DOHH2 (cell line): ENCODE results near the gene BRSK2.
"Not testable (repeated sequence)": the region's sequence is repeated elsewhere in the genome, so short reads cannot be mapped to it uniquely, and the experiment has no call there.

ENCODE experiments used
- H3F3A ChIP-seq: fragments of 200-600 bp; sonication (generic), shearing (Covaris generic); 2 replicates; pipeline ENCODE4 v1.6.0; 2016; ENCODE audit warnings: antibody characterized with exemption, mild to moderate bottlenecking; ENCODE audit not compliant: control insufficient read depth, insufficient read depth
- H3K27ac ChIP-seq: fragments of 200-600 bp; sonication (generic); 2 replicates; pipeline ENCODE4 v1.5.1; 2014; ENCODE audit warnings: low read depth, mild to moderate bottlenecking, low read length, moderate library complexity
- H3K27me3 ChIP-seq: fragments of 200-600 bp; sonication (generic); 2 replicates; pipeline ENCODE4 v1.6.1; 2014; ENCODE audit warnings: mild to moderate bottlenecking, low read length, mixed read lengths; ENCODE audit not compliant: control insufficient read depth
- H3K36me3 ChIP-seq: fragments of 200-600 bp; sonication (generic); 2 replicates; pipeline ENCODE4 v1.6.1; 2014; ENCODE audit warnings: mild to moderate bottlenecking, low read length, moderate library complexity, mixed read lengths; ENCODE audit not compliant: control insufficient read depth
- H3K4me1 ChIP-seq: fragments of 200-600 bp; sonication (generic); 2 replicates; pipeline ENCODE4 v1.6.1; 2014; ENCODE audit warnings: mild to moderate bottlenecking, low read length, mixed read lengths; ENCODE audit not compliant: control insufficient read depth
- H3K4me2 ChIP-seq: fragments of 200-600 bp; sonication (generic); 2 replicates; pipeline ENCODE4 v1.6.0; 2014; ENCODE audit warnings: mild to moderate bottlenecking, low read length, moderate library complexity
- H3K4me3 ChIP-seq: fragments of 200-600 bp; sonication (generic); 2 replicates; pipeline ENCODE4 v1.5.1; 2014; ENCODE audit warnings: mild to moderate bottlenecking, low read length, mixed read lengths
- H3K79me2 ChIP-seq: fragments of 200-600 bp; sonication (generic); 2 replicates; pipeline ENCODE4 v1.6.1; 2014; ENCODE audit warnings: mild to moderate bottlenecking, low read length, mixed read lengths; ENCODE audit not compliant: control insufficient read depth
- H3K9me2 ChIP-seq: fragments of 200-600 bp; sonication (generic); replicated peaks from 2 replicates; pipeline ENCODE4 v1.6.1; 2014; ENCODE audit warnings: mild to moderate bottlenecking, low read length, mixed read lengths; ENCODE audit not compliant: control insufficient read depth
- H3K9me3 ChIP-seq: fragments of 200-600 bp; sonication (generic); 2 replicates; pipeline ENCODE4 v1.6.1; 2014; ENCODE audit warnings: antibody characterized with exemption, low read length, mixed read lengths; ENCODE audit not compliant: control insufficient read depth, insufficient read depth
- H4K20me1 ChIP-seq: fragments of 200-600 bp; sonication (generic); 2 replicates; pipeline ENCODE4 v1.6.0; 2014; ENCODE audit warnings: low read depth, mild to moderate bottlenecking, antibody characterized with exemption, low read length, moderate library complexity; ENCODE audit not compliant: control insufficient read depth, insufficient read depth
- EZH2phosphoT487 ChIP-seq: fragments of 200-600 bp; sonication (generic); IDR thresholded peaks from 2 replicates; pipeline ENCODE4 v1.6.1; 2017; ENCODE audit warnings: borderline replicate concordance, mild to moderate bottlenecking, antibody characterized with exemption, low read length, moderate library complexity, mixed read lengths
- TF ChIP-seq, protein P1 (sequence below): fragments of 200-600 bp; sonication (generic); IDR thresholded peaks from one replicate; pipeline ENCODE4 v1.5.1; 2014; ENCODE audit warnings: antibody characterized with exemption, mild to moderate bottlenecking, low read depth, low read length; ENCODE audit not compliant: poor library complexity, severe bottlenecking

Gene BRSK2

DNA sequence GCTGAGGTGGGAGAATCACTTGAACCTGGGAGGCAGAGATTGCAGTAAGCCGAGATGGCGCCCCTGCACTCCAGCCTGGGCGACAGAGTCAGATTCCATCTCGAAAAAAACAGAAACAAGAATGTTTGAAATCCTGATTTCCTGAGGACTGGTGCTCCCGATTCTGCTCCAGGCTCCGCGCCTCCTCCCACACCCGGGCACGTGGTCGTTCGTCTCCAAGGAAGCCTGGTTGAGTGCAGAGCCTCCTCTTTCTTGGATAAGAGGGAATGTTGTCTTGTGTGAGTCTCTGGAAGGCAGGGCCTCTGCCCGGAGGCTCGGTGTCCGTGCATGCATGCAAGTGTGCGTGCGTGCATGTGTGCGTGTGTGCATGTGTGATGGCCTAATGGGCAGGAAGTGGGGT, 30.1 kb downstream of the BRSK2 start:
- H3K27me3 ChIP-seq = no peaks in the 10 kb centered on the region
- H3K36me3 ChIP-seq = no peaks in the 10 kb centered on the region
- no peak for TF ChIP-seq EZH2phosphoT487
- TF ChIP-seq, protein P1, sequence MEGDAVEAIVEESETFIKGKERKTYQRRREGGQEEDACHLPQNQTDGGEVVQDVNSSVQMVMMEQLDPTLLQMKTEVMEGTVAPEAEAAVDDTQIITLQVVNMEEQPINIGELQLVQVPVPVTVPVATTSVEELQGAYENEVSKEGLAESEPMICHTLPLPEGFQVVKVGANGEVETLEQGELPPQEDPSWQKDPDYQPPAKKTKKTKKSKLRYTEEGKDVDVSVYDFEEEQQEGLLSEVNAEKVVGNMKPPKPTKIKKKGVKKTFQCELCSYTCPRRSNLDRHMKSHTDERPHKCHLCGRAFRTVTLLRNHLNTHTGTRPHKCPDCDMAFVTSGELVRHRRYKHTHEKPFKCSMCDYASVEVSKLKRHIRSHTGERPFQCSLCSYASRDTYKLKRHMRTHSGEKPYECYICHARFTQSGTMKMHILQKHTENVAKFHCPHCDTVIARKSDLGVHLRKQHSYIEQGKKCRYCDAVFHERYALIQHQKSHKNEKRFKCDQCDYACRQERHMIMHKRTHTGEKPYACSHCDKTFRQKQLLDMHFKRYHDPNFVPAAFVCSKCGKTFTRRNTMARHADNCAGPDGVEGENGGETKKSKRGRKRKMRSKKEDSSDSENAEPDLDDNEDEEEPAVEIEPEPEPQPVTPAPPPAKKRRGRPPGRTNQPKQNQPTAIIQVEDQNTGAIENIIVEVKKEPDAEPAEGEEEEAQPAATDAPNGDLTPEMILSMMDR = no peak
- H3K9me3 ChIP-seq = peaks cover 9% of the 10 kb centered on the region
- H3K9me2 ChIP-seq = no peaks in the 10 kb centered on the region
- no peak overlapping the region for H3K4me3 ChIP-seq
- no peaks in the 10 kb centered on the region for H3K79me2 ChIP-seq
- H3F3A ChIP-seq = no peaks in the 10 kb centered on the region
- H4K20me1 ChIP-seq = no peaks in the 10 kb centered on the region
- H3K4me2 ChIP-seq = no peak overlapping the region
- no peaks in the 10 kb centered on the region for H3K4me1 ChIP-seq
- H3K27ac ChIP-seq = no peak overlapping the region

DNA sequence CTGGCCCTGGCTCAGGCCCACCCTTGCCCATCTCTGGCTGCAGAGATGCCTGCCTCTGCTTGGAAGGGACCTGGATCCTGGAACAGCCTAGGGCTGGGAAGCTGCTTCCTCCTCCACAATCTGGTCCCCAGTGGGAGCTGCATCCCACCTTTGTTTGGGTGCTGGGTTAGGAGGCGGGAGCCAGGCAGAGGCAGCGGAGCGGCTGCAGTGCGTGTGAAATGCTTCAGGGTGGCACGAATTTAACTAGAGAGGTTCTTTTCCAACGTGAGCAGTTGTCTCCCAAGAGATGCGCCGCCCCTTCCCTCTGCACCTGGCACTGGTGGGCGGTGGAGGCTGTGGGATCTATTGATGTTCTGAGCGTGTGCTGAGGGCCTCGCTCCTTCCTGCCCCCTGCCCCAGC, 31.6 kb downstream of the BRSK2 start:
- peaks cover 9% of the 10 kb centered on the region for H3K9me3 ChIP-seq
- H3K9me2 ChIP-seq = no peaks in the 10 kb centered on the region
- no peaks in the 10 kb centered on the region for H3F3A ChIP-seq
- H4K20me1 ChIP-seq = no peaks in the 10 kb centered on the region
- H3K4me1 ChIP-seq = no peaks in the 10 kb centered on the region
- no peak for TF ChIP-seq EZH2phosphoT487
- TF ChIP-seq, protein P1 = no peak
- no peak overlapping the region for H3K27ac ChIP-seq
- H3K36me3 ChIP-seq = no peaks in the 10 kb centered on the region
- H3K4me3 ChIP-seq = no peak overlapping the region
- H3K4me2 ChIP-seq = no peak overlapping the region
- H3K79me2 ChIP-seq = no peaks in the 10 kb centered on the region
- no peaks in the 10 kb centered on the region for H3K27me3 ChIP-seq

DNA sequence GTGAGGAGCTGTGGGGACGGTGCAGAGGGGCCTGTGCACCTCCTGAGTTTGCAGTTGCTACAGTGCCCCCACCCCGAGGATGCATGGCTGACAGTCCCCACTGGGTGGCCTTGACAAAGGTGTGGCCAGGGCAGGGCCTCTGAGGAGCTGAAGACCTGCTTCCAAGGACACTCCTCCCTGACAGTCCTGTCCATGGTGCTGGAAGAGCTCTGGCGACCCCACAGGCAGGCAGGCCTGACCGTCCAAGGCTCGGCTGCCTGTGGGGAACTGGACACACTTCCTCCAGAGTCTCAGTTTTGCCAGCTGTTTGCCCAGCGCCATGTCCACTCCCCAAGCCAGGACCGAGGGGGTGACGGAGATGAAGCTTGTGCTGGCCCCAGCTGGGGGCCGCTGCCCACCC, 32.7 kb downstream of the BRSK2 start:
- Histone ChIP-seq H3K79me2 (no peaks in the 10 kb centered on the region), H3K9me3 (peaks cover 9% of the 10 kb centered on the region; the same call in 1 of the 2 replicates), H3K27ac (no peak overlapping the region), H3K27me3 (no peaks in the 10 kb centered on the region), H3K9me2 (no peaks in the 10 kb centered on the region), H3K4me3 (no peak overlapping the region), H3K36me3 (no peaks in the 10 kb centered on the region), H3K4me2 (no peak overlapping the region), H3K4me1 (no peaks in the 10 kb centered on the region), H4K20me1 (no peaks in the 10 kb centered on the region), H3F3A (no peaks in the 10 kb centered on the region)
- TF ChIP-seq, protein P1 = no peak
- TF ChIP-seq EZH2phosphoT487 = no peak

DNA sequence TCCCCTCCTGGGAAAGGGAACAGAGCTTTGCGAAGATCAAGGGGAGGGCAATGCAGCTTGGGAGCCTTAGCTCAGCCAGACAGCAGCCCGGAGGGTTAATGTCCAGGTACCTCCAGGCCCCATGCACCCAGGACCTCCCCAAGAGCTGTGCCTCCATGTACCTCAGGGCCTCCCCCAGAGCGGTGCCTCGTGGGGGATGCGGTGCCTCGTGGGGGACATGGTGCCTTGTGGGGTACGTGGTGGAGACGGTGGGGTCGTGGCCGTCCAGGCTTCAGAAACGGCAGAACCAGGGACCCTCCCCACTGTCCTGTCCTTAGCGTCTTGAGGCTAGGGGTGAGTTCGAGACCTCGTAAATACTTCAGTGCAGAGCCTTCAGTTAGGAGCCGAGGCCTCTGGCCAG, 33.2 kb downstream of the BRSK2 start:
- H3K9me3 ChIP-seq = peaks cover 9% of the 10 kb centered on the region; the same call in 1 of the 2 replicates
- no peak overlapping the region for H3K4me3 ChIP-seq
- H3K36me3 ChIP-seq = no peaks in the 10 kb centered on the region
- no peaks in the 10 kb centered on the region for H3K4me1 ChIP-seq
- H3K27ac ChIP-seq = no peak overlapping the region
- H4K20me1 ChIP-seq = no peaks in the 10 kb centered on the region
- H3K79me2 ChIP-seq = no peaks in the 10 kb centered on the region
- no peaks in the 10 kb centered on the region for H3F3A ChIP-seq
- no peaks in the 10 kb centered on the region for H3K9me2 ChIP-seq
- H3K4me2 ChIP-seq = no peak overlapping the region
- H3K27me3 ChIP-seq = no peaks in the 10 kb centered on the region
- TF ChIP-seq, protein P1 = no peak
- no peak for TF ChIP-seq EZH2phosphoT487

DNA sequence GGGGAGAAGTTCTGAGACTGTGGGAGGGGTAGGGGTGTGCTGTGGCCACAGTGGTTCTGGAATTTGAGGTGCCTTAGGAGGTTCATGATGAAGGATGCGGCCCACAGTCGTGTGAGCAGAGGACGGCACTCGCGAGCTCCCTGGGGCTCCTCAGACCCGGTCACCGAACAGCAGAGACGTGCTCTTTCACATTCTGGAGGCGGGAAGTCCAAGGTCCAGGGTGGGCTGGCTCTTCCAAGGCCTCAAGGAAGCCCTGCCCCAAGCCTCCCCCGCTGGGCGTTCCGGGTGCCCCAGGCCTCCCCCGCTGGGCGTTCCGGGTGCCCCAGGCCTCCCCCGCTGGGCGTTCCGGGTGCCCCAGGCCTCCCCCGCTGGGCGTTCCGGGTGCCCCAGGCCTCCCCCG, 33.7 kb downstream of the BRSK2 start:
- H4K20me1 ChIP-seq, H3K27me3 ChIP-seq, H3F3A ChIP-seq, H3K4me1 ChIP-seq, H3K4me2 ChIP-seq, H3K9me2 ChIP-seq, H3K36me3 ChIP-seq, H3K9me3 ChIP-seq, H3K27ac ChIP-seq, H3K79me2 ChIP-seq, H3K4me3 ChIP-seq: not testable (repeated sequence)
